ENCODE results near the gene RPL18.

DNA sequence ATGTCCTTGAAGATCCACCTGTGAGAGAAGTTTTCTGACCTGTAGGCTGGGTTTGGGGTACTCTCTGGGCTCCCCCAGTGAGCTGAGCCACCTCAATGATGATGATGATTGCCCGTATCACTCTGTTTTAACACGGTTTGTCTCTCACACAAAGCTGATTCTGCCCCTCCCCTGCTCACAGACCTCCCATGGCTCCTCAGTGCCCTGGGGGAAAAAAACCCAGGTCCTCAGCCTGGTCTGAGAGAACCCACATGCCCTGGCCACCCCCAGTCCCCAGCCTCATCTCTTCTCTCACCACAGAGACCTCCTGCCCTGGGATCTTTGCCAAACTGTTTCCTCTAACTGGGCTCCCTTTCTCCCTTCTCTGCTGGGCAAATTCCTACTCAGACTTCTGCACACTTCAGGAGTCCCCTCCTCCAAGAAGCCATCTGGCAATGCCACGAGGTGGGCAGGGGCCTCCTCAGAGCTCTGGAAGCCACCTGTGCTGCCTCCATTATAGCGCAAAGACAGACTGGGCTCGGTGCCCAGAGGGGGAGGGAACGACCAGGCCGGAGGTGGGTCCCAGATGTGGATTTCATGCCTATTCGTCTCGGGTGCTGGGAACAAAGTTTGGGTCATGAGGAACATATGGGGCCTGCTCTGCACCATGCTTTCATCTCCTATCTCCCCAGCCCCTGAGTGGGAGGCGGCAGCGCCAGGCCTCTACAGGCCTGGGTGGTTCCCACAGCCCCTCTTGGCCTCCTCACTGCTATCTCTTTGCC lies 35.5 kb upstream of the RPL18 start:
- TF ChIP-seq, protein P1, sequence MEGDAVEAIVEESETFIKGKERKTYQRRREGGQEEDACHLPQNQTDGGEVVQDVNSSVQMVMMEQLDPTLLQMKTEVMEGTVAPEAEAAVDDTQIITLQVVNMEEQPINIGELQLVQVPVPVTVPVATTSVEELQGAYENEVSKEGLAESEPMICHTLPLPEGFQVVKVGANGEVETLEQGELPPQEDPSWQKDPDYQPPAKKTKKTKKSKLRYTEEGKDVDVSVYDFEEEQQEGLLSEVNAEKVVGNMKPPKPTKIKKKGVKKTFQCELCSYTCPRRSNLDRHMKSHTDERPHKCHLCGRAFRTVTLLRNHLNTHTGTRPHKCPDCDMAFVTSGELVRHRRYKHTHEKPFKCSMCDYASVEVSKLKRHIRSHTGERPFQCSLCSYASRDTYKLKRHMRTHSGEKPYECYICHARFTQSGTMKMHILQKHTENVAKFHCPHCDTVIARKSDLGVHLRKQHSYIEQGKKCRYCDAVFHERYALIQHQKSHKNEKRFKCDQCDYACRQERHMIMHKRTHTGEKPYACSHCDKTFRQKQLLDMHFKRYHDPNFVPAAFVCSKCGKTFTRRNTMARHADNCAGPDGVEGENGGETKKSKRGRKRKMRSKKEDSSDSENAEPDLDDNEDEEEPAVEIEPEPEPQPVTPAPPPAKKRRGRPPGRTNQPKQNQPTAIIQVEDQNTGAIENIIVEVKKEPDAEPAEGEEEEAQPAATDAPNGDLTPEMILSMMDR (IDR thresholded peaks at IDR 0.05), result no peak
- no peak for TF ChIP-seq POLR2A (IDR thresholded peaks at IDR 0.05)

Data from lower leg skin (tissue), 3 donors.